ENCODE measurements around the gene CRYAA.

CRYAA gene

GRCh38 chr21:43190544-43190943 is 21.7 kb downstream of the CRYAA start:
- FAIRE-seq = no peak
- no peak for TF ChIP-seq CTCF (IDR thresholded peaks at IDR 0.05; ENCODE audit: insufficient read depth, missing control alignments)
- DNase-seq (ENCODE audit: insufficient read length, low spot score) = no peak

DNA sequence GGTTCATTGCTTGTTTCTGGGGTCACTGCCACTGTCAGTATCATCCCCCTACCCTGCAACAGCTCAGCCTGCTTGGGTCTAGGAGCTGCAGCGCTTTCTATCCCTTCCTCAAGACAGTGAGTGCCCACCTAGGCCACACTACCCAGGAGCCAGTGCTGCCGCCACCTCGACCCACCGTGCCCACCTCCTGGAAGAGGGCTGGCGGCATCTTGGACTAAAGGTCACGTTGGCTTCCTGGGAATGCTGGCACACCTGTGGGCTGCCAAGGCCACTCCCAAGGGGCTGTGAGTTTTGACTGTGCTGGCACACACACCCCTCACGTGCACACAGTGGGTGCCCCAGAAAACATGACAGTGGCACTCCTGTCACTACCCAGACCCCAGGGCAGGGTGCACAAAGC is 22.1 kb downstream of the CRYAA start:
- no peak for TF ChIP-seq CTCF (IDR thresholded peaks at IDR 0.05; ENCODE audit: insufficient read depth, missing control alignments)
- DNase-seq (ENCODE audit: insufficient read length, low spot score) (no peak), FAIRE-seq (no peak)

DNA sequence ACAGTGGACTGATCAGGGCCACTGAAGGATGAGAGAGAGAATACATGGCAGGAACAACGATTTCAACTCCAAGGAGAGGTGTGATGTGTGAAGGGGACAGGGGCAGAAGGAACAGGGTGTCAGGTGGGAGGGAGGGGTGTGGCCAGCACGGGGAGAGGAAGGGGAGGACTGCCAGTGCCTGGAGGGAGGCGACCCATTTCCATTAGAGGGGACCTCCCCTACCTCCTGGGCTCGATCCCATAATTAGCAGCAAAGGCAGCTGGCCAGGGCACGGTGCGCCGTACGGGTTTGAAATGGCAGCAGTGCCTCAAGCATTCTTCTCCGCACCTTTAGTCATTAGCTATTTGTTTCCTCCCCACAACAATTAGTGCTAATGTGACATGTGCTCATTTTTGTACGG is 22.7 kb downstream of the CRYAA start:
- no peak for TF ChIP-seq CTCF (IDR thresholded peaks at IDR 0.05; ENCODE audit: insufficient read depth, missing control alignments)
- DNase-seq (ENCODE audit: insufficient read length, low spot score) (no peak), FAIRE-seq (no peak)

DNA sequence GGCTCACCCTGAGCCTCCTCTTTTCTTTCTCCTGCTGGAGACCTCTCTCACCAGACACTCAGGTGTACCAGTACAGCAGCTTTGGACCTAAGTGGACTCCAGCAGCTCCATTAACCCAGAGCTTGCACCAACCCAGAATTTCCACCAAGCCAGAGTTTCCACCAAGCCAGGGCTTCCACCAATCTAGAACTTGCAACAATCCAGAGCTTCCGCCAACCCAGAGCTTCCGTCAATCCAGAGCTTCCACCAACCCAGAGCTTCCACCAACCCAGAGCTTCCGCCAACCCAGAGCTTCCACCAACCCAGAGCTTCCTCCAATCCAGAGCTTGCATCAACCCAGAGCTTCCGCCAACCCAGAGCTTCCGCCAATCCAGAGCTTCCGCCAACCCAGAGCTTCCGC is 23.2 kb downstream of the CRYAA start:
- FAIRE-seq = no peak
- no peak for DNase-seq (ENCODE audit: insufficient read length, low spot score)
- no peak for TF ChIP-seq CTCF (IDR thresholded peaks at IDR 0.05; ENCODE audit: insufficient read depth, missing control alignments)

- DNase-seq (ENCODE audit: insufficient read length, low spot score) (no peak), FAIRE-seq (no peak)
- no peak for TF ChIP-seq CTCF (IDR thresholded peaks at IDR 0.05; ENCODE audit: insufficient read depth, missing control alignments)
Measured at GRCh38 chr21:43192501-43193081, 23.8 kb downstream of the CRYAA start.

- FAIRE-seq = no peak
- DNase-seq (ENCODE audit: insufficient read length, low spot score) = no peak
- TF ChIP-seq CTCF (IDR thresholded peaks at IDR 0.05; ENCODE audit: insufficient read depth, missing control alignments) = no peak
Measured at GRCh38 chr21:43193088-43193650, 24.4 kb downstream of the CRYAA start.

GRCh38 chr21:43193651-43194302 is 25.0 kb downstream of the CRYAA start:
- TF ChIP-seq CTCF (IDR thresholded peaks at IDR 0.05; ENCODE audit: insufficient read depth, missing control alignments) = no peak
- FAIRE-seq = no peak
- no peak for DNase-seq (ENCODE audit: insufficient read length, low spot score)
